GM08714 (cell line): ENCODE data around the gene ILK.

Source experiments
- H3K4me3 ChIP-seq: fragments of 200-500 bp; sonication (Bioruptor generic); 2 replicates; pipeline ENCODE4 v1.5.1; 2014; ENCODE audit warnings: mild to moderate bottlenecking, low read length, inconsistent platforms
- ZNF274 ChIP-seq: IDR thresholded peaks from 2 replicates; pipeline ENCODE4 v1.6.1; 2012; ENCODE audit warnings: mild to moderate bottlenecking, low read depth, low read length

ILK gene

GRCh38 chr11:6586434-6587359 is 16.9 kb upstream of the ILK start:
- TF ChIP-seq ZNF274, result no peak
- no peak overlapping the region for H3K4me3 ChIP-seq

GRCh38 chr11:6587360-6587953 is 16.1 kb upstream of the ILK start:
- no peak for TF ChIP-seq ZNF274
- no peak overlapping the region for H3K4me3 ChIP-seq

- no peak for TF ChIP-seq ZNF274
- no peak overlapping the region for H3K4me3 ChIP-seq
Observed at GRCh38 chr11:6588018-6588417, 15.6 kb upstream of the ILK start.

- no peak for TF ChIP-seq ZNF274
- H3K4me3 ChIP-seq, result no peak overlapping the region
Observed at GRCh38 chr11:6594142-6594768, 9.3 kb upstream of the ILK start.

GRCh38 chr11:6596239-6596877 is 7.2 kb upstream of the ILK start:
- H3K4me3 ChIP-seq, result no peak overlapping the region
- TF ChIP-seq ZNF274, result no peak

GRCh38 chr11:6598555-6598954 is 5.0 kb upstream of the ILK start:
- no peak for TF ChIP-seq ZNF274
- no peak overlapping the region for H3K4me3 ChIP-seq

GRCh38 chr11:6599449-6599848 is 4.1 kb upstream of the ILK start:
- no peak overlapping the region for H3K4me3 ChIP-seq
- no peak for TF ChIP-seq ZNF274

- no peak for TF ChIP-seq ZNF274
- no peak overlapping the region for H3K4me3 ChIP-seq
Observed at GRCh38 chr11:6599881-6600390, 3.6 kb upstream of the ILK start.

- no peak overlapping the region for H3K4me3 ChIP-seq
Observed at GRCh38 chr11:6601041-6601461, 2.5 kb upstream of the ILK start.

GRCh38 chr11:6602096-6602940 is 1.3 kb upstream of the ILK start:
- no peak for TF ChIP-seq ZNF274
- peak overlapping the region; percentile 69 for H3K4me3 ChIP-seq

More at GRCh38 chr11:6601041-6601461, 2.5 kb upstream of the ILK start:
- TF ChIP-seq ZNF274, result no peak

GRCh38 chr11:6604081-6604626 is 580 bp downstream of the ILK start:
- no peak for TF ChIP-seq ZNF274

GRCh38 chr11:6604790-6605189 is 1.2 kb downstream of the ILK start:
- no peak for TF ChIP-seq ZNF274
- H3K4me3 ChIP-seq, result peak overlapping the region; percentile 69

More at GRCh38 chr11:6604081-6604626, 580 bp downstream of the ILK start:
- H3K4me3 ChIP-seq, result peak overlapping the region; percentile 69
